Activated CD4-positive, CD25-positive, alpha-beta regulatory T cell treated with anti-CD3 and anti-CD28 coated beads, Interleukin-2, amount 50 U/mL, for 24 hours (primary cell): ENCODE measurements around the gene SUMO1.
"Not testable (repeated sequence)": the region's sequence is repeated elsewhere in the genome, so short reads cannot be mapped to it uniquely, and the experiment has no call there.

ENCODE experiments used
- ATAC-seq, 2 donors: fragments of 150-1000 bp; cut with Tn5 transposase; one replicate each; pipeline ENCODE4 v1.10.0; 2021; ENCODE audit warnings: mild to moderate bottlenecking in 1 of 2, moderate library complexity in 1 of 2

The SUMO1 gene

DNA sequence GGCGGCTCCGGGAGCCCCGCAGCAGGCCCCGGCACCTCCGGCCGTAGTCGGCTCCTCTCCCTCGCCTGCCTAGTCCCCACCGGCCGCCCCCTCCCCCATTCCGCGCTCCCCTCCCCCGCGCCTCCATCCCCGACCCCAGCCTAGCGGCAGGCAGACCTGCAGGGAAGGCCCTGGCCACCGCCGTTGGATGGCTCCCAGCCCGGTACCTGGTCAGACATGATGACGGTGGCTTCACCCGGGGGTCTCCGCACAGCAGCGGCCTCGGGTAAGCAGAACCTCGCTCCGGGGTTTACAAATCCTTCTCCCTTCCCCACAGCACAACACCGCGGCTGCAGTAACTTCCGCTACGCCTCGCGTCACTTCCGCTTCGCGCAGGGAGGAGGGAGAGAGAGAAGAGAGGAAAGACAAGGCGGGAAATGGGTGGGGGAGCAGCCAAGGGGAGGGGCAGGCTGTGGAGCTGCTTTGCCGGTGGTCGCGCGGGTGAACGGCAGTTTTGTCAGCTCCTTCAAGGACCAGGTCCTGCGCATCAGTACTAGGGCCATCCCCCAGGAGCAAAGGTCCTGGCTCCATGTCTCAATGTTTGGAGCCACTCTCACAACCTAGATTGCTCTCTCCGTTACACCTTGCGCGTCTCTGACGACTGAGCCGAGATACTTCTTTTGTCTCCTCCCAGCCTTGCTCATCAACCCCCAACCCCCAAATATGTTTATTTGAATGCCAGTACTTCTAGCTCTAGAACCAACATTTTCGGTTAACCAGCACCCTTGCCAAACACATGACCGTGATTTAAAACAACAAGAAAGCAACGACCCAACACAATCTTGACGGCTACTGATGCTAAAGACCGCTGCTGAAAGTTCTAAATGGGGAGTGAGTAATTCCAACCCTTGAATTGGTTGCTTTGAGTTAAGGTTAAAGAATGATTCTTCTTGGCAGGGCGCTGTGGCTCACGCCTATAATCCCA is at the start of gene SUMO1:
SUMO1 (minus strand) TSS at position 364 of the 964 bp plus-strand sequence; CDS start at position 218, 146 bp downstream.
- ATAC-seq, result peak; percentile 95 to 98

DNA sequence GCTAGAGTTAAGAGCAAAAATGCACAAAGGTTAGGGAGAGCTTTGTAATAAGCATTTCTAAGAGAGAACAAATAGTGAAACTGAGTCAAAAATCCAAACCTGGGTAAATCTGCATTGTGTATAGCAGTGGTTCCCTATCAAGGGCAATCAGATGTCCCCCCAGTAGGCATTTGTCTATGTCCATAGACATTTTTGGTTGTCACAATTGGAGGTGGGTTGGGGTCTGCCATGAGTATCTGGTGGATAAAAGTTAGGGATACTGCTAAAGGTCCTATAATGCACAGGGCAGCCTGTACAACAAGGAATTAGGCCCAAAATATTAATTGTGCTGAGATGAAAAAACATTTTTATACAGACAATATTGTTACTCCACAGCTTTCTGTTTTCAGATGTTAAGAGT is 48.2 kb upstream of the SUMO1 start:
- ATAC-seq, result no peak

DNA sequence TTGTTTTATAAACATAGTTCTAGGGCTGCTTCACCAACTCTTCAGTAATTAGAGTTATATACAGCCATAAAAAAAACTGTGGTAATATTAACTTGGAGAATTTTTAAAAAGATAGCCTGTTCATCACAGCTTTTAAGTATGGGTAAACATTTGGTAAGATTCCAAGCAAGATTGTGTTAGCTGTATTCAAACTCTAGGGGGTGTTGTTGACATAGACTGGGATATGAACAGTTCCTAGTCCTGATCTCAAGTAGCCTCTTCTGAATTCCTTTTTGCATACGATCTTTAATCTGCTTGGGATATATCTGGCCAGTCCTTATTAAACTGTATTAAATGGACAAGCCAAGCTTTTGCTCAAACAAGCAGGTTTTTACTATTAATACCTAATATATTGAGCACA is 40.5 kb upstream of the SUMO1 start:
- no peak for ATAC-seq

DNA sequence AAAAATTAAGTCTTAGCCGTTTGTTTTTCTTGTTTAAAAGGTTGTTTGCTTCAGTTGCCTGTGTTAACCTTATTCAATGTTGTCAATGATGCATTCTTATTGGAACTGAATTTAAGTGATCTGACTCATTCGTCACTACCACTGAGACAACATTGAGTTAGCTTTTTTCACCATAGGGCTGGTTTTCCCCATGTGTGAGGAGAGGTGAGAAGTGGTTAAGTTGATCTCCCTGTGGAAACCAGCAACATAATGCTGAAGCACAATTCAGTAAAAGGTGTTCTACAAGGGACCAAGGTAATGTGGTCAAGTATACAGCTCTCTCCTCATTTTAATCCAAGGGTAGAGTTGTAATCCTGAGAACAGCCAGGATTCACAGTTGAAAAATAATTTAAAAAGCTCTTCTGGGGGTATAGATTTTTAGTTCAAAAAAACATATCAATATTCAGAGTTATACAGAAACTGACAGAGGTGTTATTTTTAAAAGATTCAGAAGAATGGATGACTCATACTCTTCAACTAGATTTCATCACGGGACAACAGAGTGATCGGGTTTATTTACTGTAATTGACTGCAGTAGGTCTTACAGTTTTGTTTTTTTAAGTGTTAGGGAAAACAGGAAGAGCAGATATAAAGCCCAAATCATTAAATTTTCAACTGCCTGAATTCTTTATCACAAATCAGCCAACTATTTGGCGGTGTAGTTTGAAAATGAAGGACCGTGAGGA is 39.8 kb upstream of the SUMO1 start:
- ATAC-seq, result peak; percentile 74 to 76

DNA sequence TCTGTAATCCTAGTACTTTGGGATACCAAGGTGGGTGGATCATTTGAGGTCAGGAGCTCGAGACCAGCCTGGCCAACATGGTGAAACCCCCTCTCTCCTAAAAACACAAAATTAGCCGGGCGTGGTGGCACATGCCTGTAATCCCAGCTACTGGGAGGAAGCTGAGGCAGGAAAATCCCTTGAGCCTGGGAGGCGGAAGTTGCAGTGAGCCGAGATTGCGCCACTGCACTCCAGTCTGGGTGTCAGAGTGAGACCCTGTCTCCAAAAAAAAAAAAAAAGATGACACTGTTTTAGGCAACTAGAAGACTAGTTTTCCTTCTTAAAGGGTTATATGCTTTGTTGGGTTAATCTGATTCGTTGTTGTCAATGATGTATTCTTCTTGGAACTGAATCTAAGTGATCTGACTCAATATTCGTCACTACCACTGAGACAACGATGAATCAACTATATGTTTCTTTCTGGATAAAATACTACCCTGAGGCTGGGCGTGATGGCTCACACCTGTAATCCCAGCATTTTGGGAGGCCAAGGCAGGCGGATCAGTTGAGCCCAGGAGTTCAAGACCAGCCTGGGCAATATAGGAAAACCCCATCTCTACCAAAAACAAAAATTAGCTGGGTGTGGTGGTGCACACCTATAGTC is 37.8 kb upstream of the SUMO1 start:
- ATAC-seq, result peak; percentile 66 to 72

DNA sequence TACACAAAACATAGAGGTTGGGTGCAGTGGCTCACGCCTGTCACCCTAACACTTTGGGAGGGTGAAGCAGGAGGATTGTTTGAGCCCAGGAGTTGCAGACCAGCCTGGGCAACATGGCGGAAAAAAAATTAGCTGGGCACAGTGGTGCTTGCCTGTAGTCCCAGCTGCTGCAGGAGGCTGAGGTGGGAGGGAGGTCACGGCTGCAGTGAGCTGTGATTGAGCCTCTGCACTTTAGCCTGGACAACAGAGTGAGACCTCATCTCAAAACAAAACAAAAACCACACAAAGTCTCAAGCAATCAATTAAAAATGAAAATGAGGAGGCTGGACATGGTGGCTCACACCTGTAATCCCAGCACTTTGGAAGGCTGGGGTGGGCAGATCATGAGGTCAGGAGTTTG is 32.1 kb upstream of the SUMO1 start:
- no peak for ATAC-seq

DNA sequence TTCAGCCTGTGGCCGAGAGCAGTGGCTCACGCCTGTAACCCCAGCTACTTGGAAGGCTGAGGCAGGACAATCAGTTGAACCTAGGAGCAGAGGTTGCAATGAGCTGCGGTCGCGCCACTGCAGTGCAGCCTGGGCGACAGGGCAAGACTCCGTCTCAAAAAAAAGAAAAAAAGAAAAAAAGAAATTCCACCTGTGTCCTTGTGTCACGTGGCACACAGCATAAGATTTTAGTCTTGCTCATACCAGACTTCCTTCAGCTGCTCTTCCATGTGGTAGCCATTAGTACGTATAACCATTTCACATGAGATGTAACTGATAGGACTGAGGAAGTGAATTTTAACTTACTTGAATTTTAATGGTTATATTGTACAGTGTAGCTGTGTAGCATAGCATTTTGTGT is 31.2 kb upstream of the SUMO1 start:
- ATAC-seq, result peak in 1 of 2 donors; percentile 4

DNA sequence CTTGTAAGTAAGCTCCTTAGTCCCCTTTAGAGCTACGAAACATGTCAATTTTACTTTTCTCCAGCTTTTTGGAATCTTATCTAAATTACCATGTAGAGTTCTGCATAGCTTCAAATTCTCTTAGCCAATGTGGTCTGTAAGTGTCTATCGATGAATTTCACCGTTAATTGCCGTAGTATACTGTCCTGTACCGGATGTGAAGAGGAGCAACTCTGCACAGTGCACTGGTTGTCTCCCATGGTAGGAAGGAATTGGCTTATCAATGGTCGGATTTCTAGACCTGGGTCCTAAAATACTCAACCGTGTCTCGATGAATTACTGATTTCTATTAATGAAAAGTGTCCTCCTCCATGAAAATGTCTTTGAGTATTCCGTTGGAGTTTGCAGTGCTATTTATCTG is 29.1 kb upstream of the SUMO1 start:
- no peak for ATAC-seq

DNA sequence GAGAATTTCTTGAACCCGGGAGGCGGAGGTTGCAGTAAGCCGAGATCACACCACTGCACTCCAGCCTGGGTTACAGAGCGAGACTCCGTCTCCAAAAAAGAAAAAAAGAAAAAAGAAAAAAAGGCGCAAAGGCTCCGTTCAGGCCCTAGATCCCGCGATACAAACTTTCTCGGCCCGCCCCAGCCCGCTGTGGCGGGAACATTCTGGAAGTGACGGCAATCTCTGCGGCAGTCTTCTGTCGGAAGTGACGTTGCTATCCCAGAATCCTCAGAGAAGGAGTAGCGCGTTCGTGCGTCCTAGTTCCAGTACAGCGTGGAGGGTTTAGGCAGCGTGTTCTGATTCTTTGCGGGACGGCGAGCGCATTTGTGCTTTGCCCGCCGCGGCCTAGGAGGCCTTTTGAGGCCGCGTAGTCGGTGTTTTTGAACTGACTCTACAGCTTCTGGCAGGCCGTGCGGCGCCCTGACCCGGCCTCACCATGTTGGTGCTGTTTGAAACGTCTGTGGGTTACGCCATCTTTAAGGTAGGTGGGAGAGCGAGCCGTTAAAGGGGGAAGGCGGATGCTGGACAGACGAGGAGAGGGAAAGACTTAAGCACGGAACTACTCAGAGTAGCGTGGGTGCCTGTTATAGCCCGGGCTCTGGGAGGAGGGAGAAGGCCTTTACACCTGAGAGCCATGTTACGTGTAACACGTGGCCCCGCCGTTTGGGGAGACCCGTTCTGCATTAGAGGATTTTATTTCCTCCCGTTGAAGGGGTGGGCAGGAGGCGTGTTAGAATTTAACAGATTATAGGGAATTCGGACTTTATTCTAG is 27.3 kb upstream of the SUMO1 start, which contains the start of gene NOP58:
NOP58 (plus strand) TSS at position 297 of the 811 bp plus-strand sequence; CDS start at position 476, 179 bp downstream.
- peak; percentile 85 to 86 for ATAC-seq

DNA sequence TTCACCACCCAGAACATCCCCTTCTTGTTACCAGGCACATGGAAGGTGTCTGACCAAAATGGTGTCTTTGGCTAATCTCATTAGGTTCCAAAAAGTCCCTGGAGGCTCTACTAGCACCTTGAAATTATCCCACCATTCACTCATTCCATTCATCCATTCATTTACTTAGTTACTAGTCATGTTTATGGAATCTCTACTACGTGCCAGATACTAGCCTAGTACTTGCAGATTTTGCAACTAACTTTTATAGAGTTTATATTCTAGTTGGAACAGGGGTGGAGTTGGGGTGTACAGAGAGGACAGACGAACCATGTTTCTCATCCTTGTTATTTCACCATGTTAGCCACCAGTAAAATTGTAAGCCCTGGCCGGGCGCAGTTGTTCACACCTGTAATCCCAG is 23.1 kb upstream of the SUMO1 start:
- no peak for ATAC-seq

DNA sequence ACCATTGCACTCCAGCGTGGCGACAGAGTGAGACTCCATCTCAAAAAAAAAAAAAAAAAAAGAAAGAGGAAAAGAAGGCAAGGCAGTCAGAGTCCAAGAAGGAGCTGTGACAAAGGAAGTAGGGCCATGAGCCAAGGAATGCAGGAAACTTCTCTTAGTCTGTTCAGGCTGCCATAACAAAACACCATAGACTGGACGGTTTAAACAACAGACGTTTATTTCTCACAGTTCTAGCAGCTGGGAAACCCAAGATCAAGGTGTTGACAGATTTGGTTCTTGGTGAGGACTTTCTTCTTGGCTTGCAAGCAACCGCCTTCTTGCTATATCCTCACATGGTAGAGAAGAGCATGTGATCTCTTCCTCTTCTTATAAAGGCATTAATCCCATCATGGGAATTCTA is 13.1 kb upstream of the SUMO1 start:
- ATAC-seq, result no peak

DNA sequence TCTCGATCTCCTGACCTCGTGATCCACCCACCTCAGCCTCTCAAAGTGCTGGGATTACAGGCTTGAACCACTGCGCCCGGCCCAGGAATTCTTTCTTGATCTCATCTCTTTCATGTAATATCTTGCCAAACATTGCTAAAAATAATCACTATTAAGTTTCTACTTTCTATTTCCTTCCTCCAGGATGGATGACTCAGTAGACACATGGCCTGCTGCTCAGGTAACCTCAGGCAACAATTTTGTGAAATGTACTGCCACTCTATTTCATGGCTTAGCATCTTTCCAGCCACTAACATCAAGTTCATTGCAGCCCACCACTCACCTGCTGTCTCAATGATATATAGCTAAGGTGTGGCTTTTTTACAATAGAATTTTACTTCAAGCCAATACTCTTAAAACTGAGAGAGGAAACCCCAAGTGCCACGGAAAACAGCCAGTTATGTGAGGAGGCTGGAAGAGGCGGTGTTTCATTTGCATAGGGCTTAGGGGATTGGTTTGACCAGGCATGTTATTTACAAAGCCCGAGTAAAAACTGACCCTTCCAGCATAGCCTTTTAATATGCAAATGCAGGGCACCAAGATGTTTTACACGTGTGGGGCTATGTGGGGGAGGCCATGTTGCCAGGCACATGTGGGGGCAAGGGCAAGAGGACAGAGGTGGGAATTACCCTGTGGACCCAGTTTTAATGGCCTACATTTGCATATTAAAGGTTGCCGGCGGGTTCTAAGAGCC is 11.3 kb upstream of the SUMO1 start:
- no peak for ATAC-seq

DNA sequence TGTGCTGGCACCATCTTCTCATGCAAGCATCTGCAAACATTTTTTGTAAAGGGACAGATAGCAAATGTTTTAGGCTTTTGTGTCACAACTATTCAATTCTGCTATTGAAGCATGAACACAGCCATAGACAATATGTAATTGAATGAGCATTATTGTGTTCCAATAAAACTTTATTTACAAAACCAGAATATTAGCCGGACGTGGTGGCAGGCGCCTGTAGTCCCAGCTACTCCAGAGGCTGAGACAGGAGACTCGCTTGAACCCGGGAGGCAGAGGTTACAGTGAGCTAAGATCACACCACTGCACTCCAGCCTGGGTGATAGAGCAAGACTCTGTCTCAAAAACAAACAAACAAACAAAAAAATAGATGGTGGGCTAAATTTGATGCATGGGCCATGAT is 9.3 kb upstream of the SUMO1 start:
- not testable (repeated sequence) for ATAC-seq

DNA sequence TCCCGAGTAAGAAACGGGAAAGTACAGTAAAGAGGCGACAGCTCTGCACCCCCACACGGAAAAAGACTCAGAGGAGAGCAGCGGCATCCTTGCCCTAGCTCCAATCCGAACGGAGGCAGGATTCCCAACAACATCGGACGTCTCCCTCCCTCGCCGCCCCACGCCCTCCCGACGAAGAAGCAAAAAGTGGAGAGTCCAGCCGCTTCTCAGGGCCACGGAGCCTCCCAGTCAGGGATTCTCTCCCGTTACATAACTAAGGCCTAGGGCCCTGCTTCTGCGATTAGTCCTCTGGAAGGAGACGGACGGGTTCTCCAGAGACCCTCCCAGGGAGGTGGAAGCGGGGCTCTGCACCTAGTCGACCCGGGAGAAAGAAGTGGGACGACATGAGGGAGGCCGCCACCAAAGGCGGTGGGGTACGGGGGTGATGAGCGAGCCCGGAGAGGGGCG is 587 bp downstream of the SUMO1 start:
- ATAC-seq, result peak; percentile 40 to 55

DNA sequence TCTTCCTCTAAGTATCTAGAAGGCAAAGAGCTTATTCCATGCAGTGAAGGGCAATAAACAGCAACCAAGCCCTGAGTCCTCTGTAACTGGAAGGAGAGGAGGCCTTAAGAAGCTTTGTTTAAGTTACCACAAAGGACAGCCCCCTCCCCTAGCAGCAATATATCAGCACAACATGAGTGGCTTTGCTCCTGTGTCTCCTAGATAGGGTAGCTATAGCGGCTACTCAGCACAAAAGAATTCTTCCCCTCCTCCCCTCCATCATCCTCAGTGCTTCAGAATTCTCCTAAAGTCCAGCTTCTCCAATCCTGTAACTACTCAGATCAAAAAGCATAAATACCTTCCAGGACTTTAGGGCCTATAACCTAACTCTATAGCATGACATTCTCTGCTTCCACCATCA is 16.5 kb downstream of the SUMO1 start:
- ATAC-seq, result no peak

DNA sequence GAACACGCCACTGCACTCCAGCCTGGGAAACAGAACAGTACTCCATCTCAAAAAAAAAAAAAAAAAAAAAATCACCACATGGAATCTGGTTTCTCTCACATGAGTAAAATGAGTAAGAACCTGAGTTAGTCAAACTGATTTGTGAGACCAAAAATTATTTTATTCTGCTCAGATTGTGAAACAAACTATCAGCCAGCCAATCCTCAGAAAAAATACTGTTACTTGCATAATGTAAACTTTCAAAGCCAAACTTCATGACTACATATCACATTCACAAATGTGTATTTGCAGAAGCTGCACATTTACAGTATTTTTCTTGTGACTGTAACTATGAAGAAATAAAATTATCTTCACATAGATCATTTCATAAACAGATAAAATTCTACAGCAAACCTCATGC is 23.2 kb downstream of the SUMO1 start:
- ATAC-seq, result no peak

DNA sequence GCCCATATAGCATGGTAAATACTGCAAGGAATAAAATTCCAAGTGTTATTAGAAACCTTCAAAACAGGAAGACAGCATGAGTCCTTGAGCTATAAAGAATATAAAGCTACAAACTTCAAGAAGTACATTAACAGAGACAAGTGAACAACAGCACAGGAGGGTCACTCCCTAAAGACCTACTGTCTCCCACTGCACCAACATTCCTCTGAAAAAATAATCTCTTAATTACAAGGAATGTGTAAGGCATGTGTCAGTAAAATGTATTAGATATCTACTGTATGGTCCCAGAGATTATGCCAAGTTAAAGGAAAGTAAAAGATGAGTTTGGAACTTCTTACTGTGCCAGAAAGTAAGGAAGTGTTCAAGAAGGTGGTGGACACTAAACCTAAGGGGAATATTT is 29.9 kb downstream of the SUMO1 start:
- no peak for ATAC-seq

DNA sequence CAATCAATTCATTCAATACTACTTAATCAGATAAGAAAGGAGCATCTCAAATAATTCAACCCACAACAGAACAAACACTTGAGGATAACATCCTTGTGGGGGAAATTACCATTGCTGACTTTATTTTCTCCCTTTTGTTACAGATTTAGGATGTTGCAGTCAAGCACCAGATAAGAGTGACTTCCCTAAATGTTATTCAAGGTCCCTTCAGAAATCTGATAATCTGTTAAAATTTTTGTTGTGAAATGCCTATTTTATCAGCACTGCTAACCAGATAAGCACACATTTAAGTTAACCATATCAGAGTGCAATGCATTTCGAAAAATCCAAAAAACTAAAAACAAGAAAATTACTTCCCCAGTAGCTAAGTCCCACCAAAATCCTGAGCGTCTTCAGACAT is 33.5 kb downstream of the SUMO1 start:
- no peak for ATAC-seq

DNA sequence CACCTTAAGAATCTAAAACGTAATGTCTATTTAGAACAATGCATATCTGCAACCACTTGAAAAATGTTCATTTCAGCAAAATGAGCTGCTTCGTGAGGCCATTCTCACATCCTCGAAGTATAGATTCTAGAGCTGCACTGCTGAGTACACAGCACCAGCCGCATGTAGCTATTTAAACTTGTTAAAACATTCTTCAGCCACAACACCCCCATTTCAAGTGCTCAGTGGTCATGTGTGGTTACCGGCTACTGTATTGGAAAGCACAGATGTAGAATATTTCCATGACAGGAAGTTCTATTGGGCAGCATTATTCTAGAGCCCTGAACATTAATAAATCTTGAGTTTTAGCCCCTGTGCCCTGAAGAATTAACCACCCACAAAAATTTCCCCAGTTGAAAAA is 35.0 kb downstream of the SUMO1 start:
- ATAC-seq, result no peak

DNA sequence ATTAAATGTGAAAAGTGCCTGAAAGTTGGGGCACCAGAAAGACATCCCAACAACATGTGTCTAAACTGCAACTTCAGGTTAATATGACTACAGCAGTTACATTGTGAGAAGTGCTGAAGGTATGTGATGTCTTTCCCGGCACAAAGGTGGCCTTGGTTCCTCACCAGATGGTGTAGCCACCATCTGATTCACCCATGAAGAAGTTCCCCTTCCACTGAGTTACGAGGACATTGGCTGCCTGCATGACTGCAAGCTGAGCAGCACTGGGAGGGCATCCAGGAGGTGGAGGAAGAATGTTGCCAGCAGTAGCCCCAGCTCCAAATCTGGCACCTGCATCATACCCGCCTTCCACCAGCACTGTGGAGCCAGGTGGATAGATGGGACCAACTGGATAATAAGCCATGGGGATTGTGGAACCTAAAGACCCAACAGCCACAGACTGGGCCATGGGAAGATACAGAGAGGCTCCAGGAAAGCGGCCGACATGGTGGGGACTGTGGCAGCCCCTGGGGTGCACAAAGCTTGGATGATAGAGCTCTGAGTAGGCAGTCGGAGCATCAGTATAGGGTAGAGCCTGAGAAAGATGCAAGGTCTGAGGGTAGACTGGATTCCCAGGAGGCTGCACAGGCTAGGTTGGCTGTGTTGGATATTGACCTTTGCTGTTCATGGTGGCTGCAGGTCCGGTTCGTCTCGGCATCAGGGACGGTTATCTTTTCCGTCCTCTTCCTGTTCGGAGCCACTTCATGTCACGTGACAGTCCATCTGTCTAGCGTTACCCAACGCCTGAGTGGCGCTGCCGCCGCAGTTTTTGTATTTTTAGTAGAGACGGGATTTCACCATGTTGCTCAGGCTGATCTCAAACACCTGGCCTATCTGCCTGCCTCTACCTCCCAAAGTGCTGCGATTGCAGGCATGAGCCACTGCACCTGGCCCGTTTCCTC is 36.9 kb downstream of the SUMO1 start:
- no peak for ATAC-seq
